Ovary (tissue), 9 donors: ENCODE results near the gene BIK. TPM values are rescaled to one million over a fixed set of nuclear protein-coding genes. Genes with fewer than 3 reads are reported as not detected.

ENCODE experiments used
- DNase-seq, 5 donors: peaks; one replicate each; pipeline ENCODE4 v3.0.0-alpha.2; 2019 to 2020
- H3K27ac ChIP-seq, 2 donors: fragments of 200-600 bp; one replicate each; pipeline versions ENCODE4 v1.5.1 to v1.8.0; 2019 to 2022
- H3K27me3 ChIP-seq: fragments of 200-600 bp; one replicate; pipeline ENCODE4 v1.8.0; 2022
- H3K36me3 ChIP-seq: fragments of 200-600 bp; sonication (generic); one replicate; pipeline ENCODE4 v1.5.1; 2019
- H3K4me1 ChIP-seq: one replicate; pipeline ENCODE4 v1.8.1; 2013; ENCODE audit warnings: mild to moderate bottlenecking, moderate library complexity; ENCODE audit not compliant: insufficient read depth
- H3K4me3 ChIP-seq: fragments of 200-600 bp; sonication (generic); one replicate; pipeline ENCODE4 v1.5.1; 2017
- H3K9me3 ChIP-seq, 2 donors: fragments of 200-600 bp in 1 of 2; sonication (generic) in 1 of 2; one replicate each; pipeline versions ENCODE4 v1.5.1 to v1.8.1; 2013 to 2019; ENCODE audit warnings: mild to moderate bottlenecking in 1 of 2, moderate library complexity in 1 of 2
- CTCF ChIP-seq, 3 donors: fragments of 450-650 bp in 2 of 3; fragments of 200-600 bp in 1 of 3; IDR thresholded peaks; one replicate each; pipeline versions ENCODE4 v1.5.1 to v1.8.0; 2016 to 2022; ENCODE audit warnings: antibody characterized with exemption in 3 of 3, mild to moderate bottlenecking in 1 of 3
- EP300 ChIP-seq: sonication (generic); formaldehyde crosslinking; IDR thresholded peaks from one replicate; pipeline ENCODE4 v1.6.1; 2017; ENCODE audit warnings: antibody characterized with exemption
- POLR2A ChIP-seq: fragments of 450-650 bp; IDR thresholded peaks from one replicate; pipeline ENCODE4 v1.6.1; 2017; ENCODE audit warnings: antibody characterized with exemption, mild to moderate bottlenecking, moderate library complexity
- WGBS, 3 donors: extraction: QIAGEN DNeasy Blood & Tissue Kit in 1 of 3; methylation state at CpG; one replicate each; pipeline versions ENCODE4 v1.1.5 to v1.1.7; 2013 to 2017; 5-methylcytosine and 5-hydroxymethylcytosine counted together
- intact Hi-C, 4 donors: fragments of 100-400 bp; cut with DNase I; formaldehyde crosslinking; loops; one replicate each; pipeline versions ENCODE4 v1.11.0 to v1.15.1; 2022 to 2023
- polyA plus RNA-seq, 2 donors: library from polyadenylated mRNA; stranded (reverse); fragments of 200-250 nt in 1 of 2; fragments of 350-450 nt in 1 of 2; fragmentation: Illumina TruSeq in 1 of 2; extraction: RNeasy Lipid Tissue Mini Kit (QIAGEN cat#74804) in 1 of 2; gene quantifications; one replicate each; pipeline ENCODE4 v1.2.3, GENCODE V29; 2013 to 2014
- total RNA-seq, 7 donors: library from RNA; depleted of rRNA in 2 of 7; stranded (reverse); fragments of >200 nt in 2 of 7; fragmentation: NEBNext Ultra II Directional in 3 of 7; extraction: Animal tissue kit (Norgen Biotek cat#: 25700) in 3 of 7; gene quantifications; one replicate each; pipeline versions ENCODE4 v1.1.0 to v1.2.4, GENCODE V29; 2016 to 2023
- donor health status: DM: no; HTN: no; CAD: no; lungs with moderate emphysema.
- donor health status: DM: no; HTN: no; CAD: no.
- donor health status: Bipolar disorder and iron deficiency.
- donor health status: DM: yes; HTN: yes; CAD: no.
- donor health status: DM: no; HTN: no; CAD: no.
- donor health status: DM: yes; HTN: yes; CAD: no.

BIK gene
- total and polyA plus RNA-seq, 9 donors = 0.31 to 15.2 (median 0.48) TPM; not detected in 4

- Histone ChIP-seq H3K9me3 (no peaks in the 10 kb centered on the region), H3K27ac (peak within 1 kb of the TSS; percentile 9 to 49), H3K4me3 (peak within 1 kb of the TSS; percentile 69), H3K4me1 (peaks cover 7% of the 10 kb centered on the region), H3K27me3 (no peaks in the 10 kb centered on the region), H3K36me3 (no peaks in the 10 kb centered on the region)
- TF ChIP-seq CTCF (IDR thresholded peaks at IDR 0.05) (no peak), POLR2A (no peak), EP300 (no peak)
- intact Hi-C loops = no loop called here
- DNase-seq = peak; percentile 68 to 82 (median 79)
- 1 to 2% (median 1%) methylated on average over 43 to 75 of the region's 75 CpGs for WGBS, 3 donors
Observed at GRCh38 chr22:43151251-43152002, 40.9 kb downstream of the BIK start, which contains the start of gene TSPO. TSS of gene TSPO (plus strand) at chr22:43151559. CDS start at chr22:43159239, 7,680 bp downstream.

- Histone ChIP-seq H3K9me3 (no peaks in the 10 kb centered on the region), H3K36me3 (no peaks in the 10 kb centered on the region), H3K27ac (peak overlapping the region in 1 of 2 donors; percentile 49), H3K27me3 (no peaks in the 10 kb centered on the region), H3K4me3 (peak overlapping the region; percentile 69), H3K4me1 (peaks cover 7% of the 10 kb centered on the region)
- TF ChIP-seq POLR2A (no peak), CTCF (IDR thresholded peaks at IDR 0.05) (no peak)
- intact Hi-C loops = no loop called here
- WGBS, 3 donors = 7 to 18% (median 11%) methylated on average over 13 to 18 of the region's 18 CpGs
- DNase-seq = no peak
Observed at GRCh38 chr22:43152003-43152356, 41.4 kb downstream of the BIK start.

- intact Hi-C loops = no loop called here
- H3K4me1 ChIP-seq = peaks cover 7% of the 10 kb centered on the region
- peak; percentile 47 to 65 (median 60) for DNase-seq
- WGBS, 3 donors = 6 to 19% (median 9%) methylated on average over 17 to 22 of the region's 22 CpGs
- no peaks in the 10 kb centered on the region for H3K27me3 ChIP-seq
- peak overlapping the region in 1 of 2 donors; percentile 49 for H3K27ac ChIP-seq
- H3K9me3 ChIP-seq = no peaks in the 10 kb centered on the region
- no peaks in the 10 kb centered on the region for H3K36me3 ChIP-seq
- H3K4me3 ChIP-seq = peak overlapping the region; percentile 69
- no peak for TF ChIP-seq CTCF (IDR thresholded peaks at IDR 0.05)
- no peak for TF ChIP-seq EP300
- no peak for TF ChIP-seq POLR2A
Observed at GRCh38 chr22:43152357-43153071, 42.0 kb downstream of the BIK start.

GRCh38 chr22:43153899-43154298 lies 43.3 kb downstream of the BIK start:
- Histone ChIP-seq H3K4me3 (no peak overlapping the region), H3K27ac (no peak overlapping the region), H3K4me1 (peaks cover 7% of the 10 kb centered on the region), H3K27me3 (no peaks in the 10 kb centered on the region), H3K9me3 (no peaks in the 10 kb centered on the region), H3K36me3 (no peaks in the 10 kb centered on the region)
- DNase-seq = no peak
- TF ChIP-seq POLR2A (no peak), EP300 (no peak), CTCF (IDR thresholded peaks at IDR 0.05) (no peak)
- 49 to 64% (median 62%) methylated on average over 9 of the region's 9 CpGs for WGBS, 3 donors
- intact Hi-C loops = no loop called here
